SK-N-SH (cell line): Measurements from ENCODE around the gene CCDC187. TPM values are rescaled to one million over a fixed set of nuclear protein-coding genes. Genes with fewer than 3 reads are reported as not detected.

ENCODE experiments used
- CTCF ChIA-PET: fragments of 300-600, 350-600 bp; formaldehyde crosslinking; extraction: SDS; loops from one replicate; lab custom pipeline; 2021; lab: Yijun Ruan, JAX
- POLR2A ChIA-PET: fragments of 350-600 bp; sonication (Branson Sonifier 250); formaldehyde crosslinking; extraction: SDS; loops from one replicate; lab custom pipeline; 2020; ENCODE audit warnings: antibody characterized with exemption, inconsistent platforms; lab: Yijun Ruan, JAX
- DNase-seq: peaks from one replicate; pipeline ENCODE4 v3.0.0; 2012
- H2AFZ ChIP-seq: fragments of 200-600 bp; sonication (generic); 2 replicates; pipeline ENCODE4 v1.8.1; 2016; ENCODE audit warnings: antibody characterized with exemption, mild to moderate bottlenecking, low read depth
- H3F3A ChIP-seq: fragments of 200-600 bp; sonication (generic); replicated peaks from 2 replicates; pipeline ENCODE3; 2016; ENCODE audit warnings: antibody characterized with exemption, mild to moderate bottlenecking; ENCODE audit not compliant: insufficient read depth
- H3K27ac ChIP-seq, 2 experiments: fragments of 200-500 bp in 1 of 2; fragments of 200-600 bp in 1 of 2; sonication (Bioruptor generic) in 1 of 2; sonication (generic), shearing (Covaris generic) in 1 of 2; 2 replicates each; pipeline versions ENCODE4 v1.5.1 to v1.6.1; 2014 to 2016; ENCODE audit warnings: low read depth in 2 of 2, inconsistent platforms in 1 of 2, low read length in 1 of 2, mild to moderate bottlenecking in 1 of 2, mixed read lengths in 1 of 2
- H3K27me3 ChIP-seq: fragments of 200-600 bp; sonication (generic), shearing (Covaris generic); 2 replicates; pipeline ENCODE4 v1.6.1; 2016; ENCODE audit warnings: mixed run types; ENCODE audit not compliant: insufficient read depth
- H3K36me3 ChIP-seq, 2 experiments: fragments of 200-500 bp in 1 of 2; fragments of 200-600 bp in 1 of 2; sonication (Bioruptor generic) in 1 of 2; sonication (generic) in 1 of 2; replicated peaks in 1 of 2; 2 replicates each; pipeline versions ENCODE3 to v1.5.1; 2014 to 2016; ENCODE audit warnings: low read length in 1 of 2, mild to moderate bottlenecking in 1 of 2; ENCODE audit not compliant: insufficient read depth in 2 of 2, control insufficient read depth in 1 of 2
- H3K4me1 ChIP-seq, 2 experiments: fragments of 200-500 bp in 1 of 2; fragments of 200-600 bp in 1 of 2; sonication (Bioruptor generic) in 1 of 2; sonication (generic), shearing (Covaris generic) in 1 of 2; 2 replicates each; pipeline versions ENCODE4 v1.5.1 to v1.6.1; 2014 to 2016; ENCODE audit warnings: low read depth in 1 of 2, low read length in 1 of 2, mixed run types in 1 of 2; ENCODE audit not compliant: insufficient read depth in 2 of 2, control insufficient read depth in 1 of 2
- H3K4me2 ChIP-seq: fragments of 200-600 bp; sonication (generic), shearing (Covaris generic); 2 replicates; pipeline ENCODE4 v1.6.1; 2017; ENCODE audit warnings: mixed run types
- H3K4me3 ChIP-seq, 2 experiments: fragments of 200-500 bp in 1 of 2; fragments of 200-600 bp in 1 of 2; sonication (Bioruptor generic) in 1 of 2; sonication (generic), shearing (Covaris generic) in 1 of 2; 2 replicates each; pipeline versions ENCODE4 v1.5.1 to v1.8.1; 2014 to 2016; ENCODE audit warnings: low read depth in 2 of 2, inconsistent platforms in 1 of 2, low read length in 1 of 2, mild to moderate bottlenecking in 1 of 2, mixed read lengths in 1 of 2, moderate library complexity in 1 of 2
- H3K79me2 ChIP-seq: fragments of 200-600 bp; sonication (generic); 2 replicates; pipeline ENCODE4 v1.8.1; 2017; ENCODE audit warnings: mild to moderate bottlenecking; ENCODE audit not compliant: insufficient read depth
- H3K9ac ChIP-seq: fragments of 200-600 bp; sonication (generic); 2 replicates; pipeline ENCODE4 v1.6.1; 2017; ENCODE audit warnings: mixed run types
- H3K9me2 ChIP-seq: fragments of 200-600 bp; sonication (generic); 2 replicates; pipeline ENCODE4 v1.6.1; 2017; ENCODE audit warnings: mixed run types
- H3K9me3 ChIP-seq: fragments of 200-600 bp; sonication (generic); 2 replicates; pipeline ENCODE4 v1.6.1; 2017; ENCODE audit warnings: mixed run types, mild to moderate bottlenecking, moderate library complexity
- H4K20me1 ChIP-seq: fragments of 200-600 bp; sonication (generic); 2 replicates; pipeline ENCODE4 v1.6.1; 2017; ENCODE audit warnings: mild to moderate bottlenecking, mixed run types; ENCODE audit not compliant: insufficient read depth
- ELF1 ChIP-seq: IDR thresholded peaks from 2 replicates; pipeline ENCODE4 v1.4.0; 2012
- FOXJ3 ChIP-seq: sonication (generic); formaldehyde crosslinking; IDR thresholded peaks from 2 replicates; pipeline ENCODE4 v1.5.1; 2020; ENCODE audit warnings: mild to moderate bottlenecking, missing genetic modification reagents
- JUND ChIP-seq: IDR thresholded peaks from 2 replicates; pipeline ENCODE4 v1.4.0; 2012
- MXI1 ChIP-seq: IDR thresholded peaks from 2 replicates; pipeline ENCODE4 v1.6.1; 2012; ENCODE audit warnings: mild to moderate bottlenecking, low read depth, low read length, improper control_type of control experiment
- RAD21 ChIP-seq: IDR thresholded peaks from 2 replicates; pipeline ENCODE4 v1.6.1; 2012; ENCODE audit warnings: mild to moderate bottlenecking, low read length
- RCOR1 ChIP-seq: fragments of 150-350 bp; IDR thresholded peaks from 2 replicates; pipeline ENCODE4 v1.6.1; 2017; ENCODE audit warnings: antibody characterized with exemption, low read length
- RFX5 ChIP-seq: IDR thresholded peaks from 2 replicates; pipeline ENCODE4 v1.6.1; 2012; ENCODE audit warnings: mild to moderate bottlenecking, improper control_type of control experiment, low read length
- SMC3 ChIP-seq: IDR thresholded peaks from 2 replicates; pipeline ENCODE4 v1.6.1; 2012; ENCODE audit warnings: low read depth, low read length, improper control_type of control experiment
- TCF12 ChIP-seq: IDR thresholded peaks from 2 replicates; pipeline ENCODE4 v1.4.0; 2012
- YY1 ChIP-seq: IDR thresholded peaks from 2 replicates; pipeline ENCODE4 v1.4.0; 2012; ENCODE audit warnings: low read depth, mild to moderate bottlenecking
- WGBS: methylation state at CpG from one replicate; pipeline ENCODE4 v1.1.6; 2017; ENCODE audit warnings: low lambda C conversion rate; 5-methylcytosine and 5-hydroxymethylcytosine counted together
- polyA plus RNA-seq, 3 experiments: library from polyadenylated mRNA; depleted of rRNA; stranded (reverse); fragments of >200 nt; gene quantifications; 2 replicates each; pipeline ENCODE4 v1.2.3, GENCODE V29; 2012
- TF ChIP-seq, protein P1 (sequence below): IDR thresholded peaks from 2 replicates; pipeline ENCODE4; 2012
- TF ChIP-seq, protein P2 (sequence below): IDR thresholded peaks from 2 replicates; pipeline ENCODE4 v1.4.0; 2012; ENCODE audit warnings: low read depth
- TF ChIP-seq, protein P3 (sequence below): fragments of 150-350 bp; IDR thresholded peaks from 2 replicates; pipeline ENCODE4 v1.6.1; 2016; ENCODE audit warnings: mild to moderate bottlenecking, low read depth, low read length
- TF ChIP-seq, protein P4 (sequence below): IDR thresholded peaks from 2 replicates; pipeline ENCODE4 v1.4.0; 2012; ENCODE audit warnings: low read depth, borderline replicate concordance
- TF ChIP-seq, protein P5 (sequence below): IDR thresholded peaks from 2 replicates; pipeline ENCODE4 v1.4.0; 2012; ENCODE audit warnings: low read depth, borderline replicate concordance

Gene CCDC187
- polyA plus RNA-seq, 1 of the 3 experiments (the other 2 are of a cell fraction): not detected

DNA sequence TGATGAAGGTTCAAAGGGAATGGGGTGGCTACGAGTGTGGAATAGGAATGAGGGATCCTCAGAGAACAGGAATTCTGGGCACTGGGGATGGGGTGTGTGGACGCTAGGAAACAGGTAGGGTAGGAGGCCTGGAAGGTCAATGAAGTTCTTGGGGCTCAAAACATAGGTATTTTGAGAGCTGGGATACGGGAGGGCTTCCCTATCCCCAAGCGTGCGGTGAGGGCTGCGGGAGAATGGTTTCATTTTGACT is 59.0 kb downstream of the CCDC187 start:
- H2AFZ ChIP-seq: no peak overlapping the region
- H3F3A ChIP-seq: peaks cover 4% of the 10 kb centered on the region
- peaks cover 44% of the 10 kb centered on the region for H3K79me2 ChIP-seq
- H3K4me1 ChIP-seq: peaks cover 8 to 32% of the 10 kb centered on the region in 2 experiments; a peak in 3 of 4 replicates
- peak overlapping the region; percentile 70 to 86 for H3K4me3 ChIP-seq
- no peaks in the 10 kb centered on the region for H3K27me3 ChIP-seq
- no peak for DNase-seq
- ChIA-PET POLR2A (interaction anchor here (0.7 kb wide), 1 partner anchor 22 kb away, joined by 4 read pairs; no protein-coding TSS in a partner anchor), CTCF (interaction anchor here (1.4 kb wide), 2 partner anchors 39 to 74 kb away, joined by 3 to 7 read pairs; no protein-coding TSS in a partner anchor)
- H3K9me2 ChIP-seq: no peaks in the 10 kb centered on the region
- H3K36me3 ChIP-seq: peaks cover 0 to 4% of the 10 kb centered on the region in 2 experiments
- H3K27ac ChIP-seq: no peak overlapping the region; a peak in 1 of 4 replicates
- H3K9me3 ChIP-seq: no peaks in the 10 kb centered on the region
- 23% methylated on average over 6 of the region's 6 CpGs for WGBS
- H4K20me1 ChIP-seq: peaks cover 46% of the 10 kb centered on the region
- TF ChIP-seq YY1 (no peak), FOXJ3 (CRISPR knock-in tag) (no peak), RCOR1 (no peak), JUND (no peak), TCF12 (no peak), RAD21 (no peak), ELF1 (no peak), RFX5 (no peak), MXI1 (no peak), SMC3 (no peak)
- TF ChIP-seq, protein P1, sequence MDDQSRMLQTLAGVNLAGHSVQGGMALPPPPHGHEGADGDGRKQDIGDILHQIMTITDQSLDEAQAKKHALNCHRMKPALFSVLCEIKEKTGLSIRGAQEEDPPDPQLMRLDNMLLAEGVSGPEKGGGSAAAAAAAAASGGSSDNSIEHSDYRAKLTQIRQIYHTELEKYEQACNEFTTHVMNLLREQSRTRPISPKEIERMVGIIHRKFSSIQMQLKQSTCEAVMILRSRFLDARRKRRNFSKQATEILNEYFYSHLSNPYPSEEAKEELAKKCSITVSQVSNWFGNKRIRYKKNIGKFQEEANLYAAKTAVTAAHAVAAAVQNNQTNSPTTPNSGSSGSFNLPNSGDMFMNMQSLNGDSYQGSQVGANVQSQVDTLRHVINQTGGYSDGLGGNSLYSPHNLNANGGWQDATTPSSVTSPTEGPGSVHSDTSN: no peak
- TF ChIP-seq, protein P2, sequence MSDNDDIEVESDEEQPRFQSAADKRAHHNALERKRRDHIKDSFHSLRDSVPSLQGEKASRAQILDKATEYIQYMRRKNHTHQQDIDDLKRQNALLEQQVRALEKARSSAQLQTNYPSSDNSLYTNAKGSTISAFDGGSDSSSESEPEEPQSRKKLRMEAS: no peak
- TF ChIP-seq, protein P3, sequence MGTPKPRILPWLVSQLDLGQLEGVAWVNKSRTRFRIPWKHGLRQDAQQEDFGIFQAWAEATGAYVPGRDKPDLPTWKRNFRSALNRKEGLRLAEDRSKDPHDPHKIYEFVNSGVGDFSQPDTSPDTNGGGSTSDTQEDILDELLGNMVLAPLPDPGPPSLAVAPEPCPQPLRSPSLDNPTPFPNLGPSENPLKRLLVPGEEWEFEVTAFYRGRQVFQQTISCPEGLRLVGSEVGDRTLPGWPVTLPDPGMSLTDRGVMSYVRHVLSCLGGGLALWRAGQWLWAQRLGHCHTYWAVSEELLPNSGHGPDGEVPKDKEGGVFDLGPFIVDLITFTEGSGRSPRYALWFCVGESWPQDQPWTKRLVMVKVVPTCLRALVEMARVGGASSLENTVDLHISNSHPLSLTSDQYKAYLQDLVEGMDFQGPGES: no peak
- TF ChIP-seq, protein P4, sequence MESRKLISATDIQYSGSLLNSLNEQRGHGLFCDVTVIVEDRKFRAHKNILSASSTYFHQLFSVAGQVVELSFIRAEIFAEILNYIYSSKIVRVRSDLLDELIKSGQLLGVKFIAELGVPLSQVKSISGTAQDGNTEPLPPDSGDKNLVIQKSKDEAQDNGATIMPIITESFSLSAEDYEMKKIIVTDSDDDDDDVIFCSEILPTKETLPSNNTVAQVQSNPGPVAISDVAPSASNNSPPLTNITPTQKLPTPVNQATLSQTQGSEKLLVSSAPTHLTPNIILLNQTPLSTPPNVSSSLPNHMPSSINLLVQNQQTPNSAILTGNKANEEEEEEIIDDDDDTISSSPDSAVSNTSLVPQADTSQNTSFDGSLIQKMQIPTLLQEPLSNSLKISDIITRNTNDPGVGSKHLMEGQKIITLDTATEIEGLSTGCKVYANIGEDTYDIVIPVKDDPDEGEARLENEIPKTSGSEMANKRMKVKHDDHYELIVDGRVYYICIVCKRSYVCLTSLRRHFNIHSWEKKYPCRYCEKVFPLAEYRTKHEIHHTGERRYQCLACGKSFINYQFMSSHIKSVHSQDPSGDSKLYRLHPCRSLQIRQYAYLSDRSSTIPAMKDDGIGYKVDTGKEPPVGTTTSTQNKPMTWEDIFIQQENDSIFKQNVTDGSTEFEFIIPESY: no peak
- TF ChIP-seq, protein P5, sequence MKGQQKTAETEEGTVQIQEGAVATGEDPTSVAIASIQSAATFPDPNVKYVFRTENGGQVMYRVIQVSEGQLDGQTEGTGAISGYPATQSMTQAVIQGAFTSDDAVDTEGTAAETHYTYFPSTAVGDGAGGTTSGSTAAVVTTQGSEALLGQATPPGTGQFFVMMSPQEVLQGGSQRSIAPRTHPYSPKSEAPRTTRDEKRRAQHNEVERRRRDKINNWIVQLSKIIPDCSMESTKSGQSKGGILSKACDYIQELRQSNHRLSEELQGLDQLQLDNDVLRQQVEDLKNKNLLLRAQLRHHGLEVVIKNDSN: no peak
- peak overlapping the region; percentile 95 for H3K4me2 ChIP-seq
- H3K9ac ChIP-seq: peak overlapping the region; percentile 65
